Stomach (tissue), 9 donors: ENCODE results near the gene NPIPB2. TPM values are rescaled to one million over a fixed set of nuclear protein-coding genes. Genes with fewer than 3 reads are reported as not detected.
"Not testable (repeated sequence)": the region's sequence is repeated elsewhere in the genome, so short reads cannot be mapped to it uniquely, and the experiment has no call there.

Experiments
- DNase-seq, 2 donors: peaks; one replicate each; pipeline versions ENCODE4 v3.0.0 to v3.0.0-alpha.2; 2013 to 2019
- H3K27ac ChIP-seq, 5 donors: fragments of 200-600 bp in 4 of 5; sonication (generic) in 4 of 5; one replicate each; pipeline ENCODE4 v1.5.1; 2013 to 2019; ENCODE audit warnings: mild to moderate bottlenecking in 1 of 5, moderate library complexity in 1 of 5
- H3K27me3 ChIP-seq, 3 donors: fragments of 200-600 bp; sonication (generic); one replicate each; pipeline ENCODE4 v1.5.1; 2017 to 2019; ENCODE audit warnings: mixed run types in 1 of 3
- H3K36me3 ChIP-seq, 4 donors: fragments of 200-600 bp; sonication (generic); 1 replicate in 3 of 4; 2 replicates in 1 of 4; pipeline ENCODE4 v1.5.1; 2016 to 2019
- H3K4me1 ChIP-seq, 4 donors: fragments of 200-600 bp; sonication (generic); one replicate each; pipeline ENCODE4 v1.5.1; 2016 to 2019
- H3K4me3 ChIP-seq, 4 donors: fragments of 200-600 bp; sonication (generic) in 3 of 4; one replicate each; pipeline ENCODE4 v1.5.1; 2016 to 2019; ENCODE audit warnings: mild to moderate bottlenecking in 1 of 4
- H3K9me3 ChIP-seq, 4 donors: fragments of 200-600 bp; sonication (generic); one replicate each; pipeline ENCODE4 v1.5.1; 2016 to 2019
- EP300 ChIP-seq: sonication (generic); formaldehyde crosslinking; IDR thresholded peaks from one replicate; pipeline ENCODE4 v1.6.1; 2017; ENCODE audit warnings: antibody characterized with exemption
- POLR2A ChIP-seq, 4 donors: fragments of 450-650 bp; IDR thresholded peaks; one replicate each; pipeline ENCODE4 v1.6.1; 2016; ENCODE audit warnings: antibody characterized with exemption in 4 of 4, control low read depth in 2 of 4, mild to moderate bottlenecking in 1 of 4, moderate library complexity in 1 of 4
- POLR2AphosphoS5 ChIP-seq, 3 donors: sonication (generic); formaldehyde crosslinking; IDR thresholded peaks; one replicate each; pipeline ENCODE4 v1.6.1; 2016; ENCODE audit warnings: antibody characterized with exemption in 3 of 3
- WGBS, 5 donors: extraction: QIAGEN DNeasy Blood & Tissue Kit in 3 of 5; methylation state at CpG; one replicate each; pipeline versions ENCODE4 v1.1.5 to v1.1.7; 2013 to 2018; 5-methylcytosine and 5-hydroxymethylcytosine counted together
- intact Hi-C: fragments of 100-400 bp; cut with DNase I; formaldehyde crosslinking; loops from one replicate; pipeline ENCODE4 v1.15.1; 2023; ENCODE audit warnings: low total_unique reads
- polyA plus RNA-seq, 3 donors: library from polyadenylated mRNA; stranded (reverse); fragments of 200-250 nt; gene quantifications; one replicate each; pipeline ENCODE4 v1.2.3, GENCODE V29; 2013
- total RNA-seq, 5 donors: library from RNA; depleted of rRNA; stranded (reverse); fragments of >200 nt; gene quantifications; one replicate each; pipeline versions ENCODE4 v1.1.0 to v1.2.3, GENCODE V29; 2014 to 2016
- TF ChIP-seq, protein P1 (sequence below), 7 experiments: fragments of 450-650 bp in 4 of 7; fragments of 200-600 bp in 3 of 7; sonication (generic) in 3 of 7; IDR thresholded peaks; one replicate each; pipeline ENCODE4 v1.5.1; 2016 to 2019; ENCODE audit warnings: antibody characterized with exemption in 7 of 7, control low read depth in 2 of 7, mild to moderate bottlenecking in 1 of 7
- donor health status: healthy with polysubstance abuse.
- donor health status: Bipolar disorder and iron deficiency.
- donor health status: healthy.

The NPIPB2 gene
- total and polyA plus RNA-seq, 8 donors: 1.7 to 55.8 (median 13.0) TPM

DNA sequence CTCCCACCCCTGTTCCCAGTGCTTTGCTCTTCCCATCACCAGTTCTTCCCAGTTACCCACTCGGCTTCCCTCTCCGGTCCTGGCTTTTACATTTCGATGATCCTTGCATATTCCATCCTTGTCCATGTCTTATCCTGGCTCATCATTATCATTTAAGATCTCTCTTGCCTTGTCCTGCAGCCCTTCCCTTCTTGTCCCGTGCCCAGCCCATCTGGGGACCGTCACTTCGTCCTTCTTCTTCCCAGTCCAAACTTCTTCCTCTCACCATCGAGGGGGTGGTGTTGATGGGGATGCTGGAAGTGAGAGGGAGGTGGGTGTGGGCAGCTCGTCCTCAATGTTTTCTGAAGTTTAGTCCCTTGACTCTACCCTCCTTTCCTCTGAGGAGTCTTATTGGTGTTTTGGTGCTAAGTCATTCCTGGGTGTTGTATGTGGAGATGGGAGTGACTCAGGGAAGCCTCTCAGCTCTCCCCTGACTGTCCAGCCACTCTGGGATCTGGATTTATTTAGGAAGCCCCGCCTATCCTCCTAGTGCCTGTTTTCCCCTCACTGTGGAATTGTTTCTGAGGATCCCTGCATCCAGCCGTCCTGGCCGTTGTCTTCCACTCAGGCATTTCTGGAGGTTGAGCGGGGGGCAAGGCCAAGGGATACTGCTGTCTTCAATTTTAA, 35.7 kb upstream of the NPIPB2 start:
- peak overlapping the region in 4 of 5 donors; percentile 80 to 91 (median 87) for H3K27ac ChIP-seq
- peaks cover 6 to 26% (median 23%) of the 10 kb centered on the region in 4 donors for H3K4me1 ChIP-seq
- peaks cover 0 to 17% (median 6%) of the 10 kb centered on the region in 4 donors for H3K36me3 ChIP-seq
- DNase-seq: peak in 1 of 2 donors; percentile 17
- 23 to 30% (median 24%) methylated on average over 12 of the region's 12 CpGs for WGBS, 5 donors
- H3K4me3 ChIP-seq: peak overlapping the region; percentile 85 to 96 (median 90)
- no peaks in the 10 kb centered on the region for H3K9me3 ChIP-seq
- no peaks in the 10 kb centered on the region for H3K27me3 ChIP-seq
- intact Hi-C loops: loop anchor here (10.0 kb wide), 1 partner anchor 87 kb away; no protein-coding TSS in a partner anchor
- TF ChIP-seq POLR2AphosphoS5 (IDR thresholded peaks at IDR 0.05) (peak in 1 of 3 donors; percentile 3), POLR2A (IDR thresholded peaks at IDR 0.05) (no peak), EP300 (no peak)
- TF ChIP-seq, protein P1, sequence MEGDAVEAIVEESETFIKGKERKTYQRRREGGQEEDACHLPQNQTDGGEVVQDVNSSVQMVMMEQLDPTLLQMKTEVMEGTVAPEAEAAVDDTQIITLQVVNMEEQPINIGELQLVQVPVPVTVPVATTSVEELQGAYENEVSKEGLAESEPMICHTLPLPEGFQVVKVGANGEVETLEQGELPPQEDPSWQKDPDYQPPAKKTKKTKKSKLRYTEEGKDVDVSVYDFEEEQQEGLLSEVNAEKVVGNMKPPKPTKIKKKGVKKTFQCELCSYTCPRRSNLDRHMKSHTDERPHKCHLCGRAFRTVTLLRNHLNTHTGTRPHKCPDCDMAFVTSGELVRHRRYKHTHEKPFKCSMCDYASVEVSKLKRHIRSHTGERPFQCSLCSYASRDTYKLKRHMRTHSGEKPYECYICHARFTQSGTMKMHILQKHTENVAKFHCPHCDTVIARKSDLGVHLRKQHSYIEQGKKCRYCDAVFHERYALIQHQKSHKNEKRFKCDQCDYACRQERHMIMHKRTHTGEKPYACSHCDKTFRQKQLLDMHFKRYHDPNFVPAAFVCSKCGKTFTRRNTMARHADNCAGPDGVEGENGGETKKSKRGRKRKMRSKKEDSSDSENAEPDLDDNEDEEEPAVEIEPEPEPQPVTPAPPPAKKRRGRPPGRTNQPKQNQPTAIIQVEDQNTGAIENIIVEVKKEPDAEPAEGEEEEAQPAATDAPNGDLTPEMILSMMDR (IDR thresholded peaks at IDR 0.05): no peak

DNA sequence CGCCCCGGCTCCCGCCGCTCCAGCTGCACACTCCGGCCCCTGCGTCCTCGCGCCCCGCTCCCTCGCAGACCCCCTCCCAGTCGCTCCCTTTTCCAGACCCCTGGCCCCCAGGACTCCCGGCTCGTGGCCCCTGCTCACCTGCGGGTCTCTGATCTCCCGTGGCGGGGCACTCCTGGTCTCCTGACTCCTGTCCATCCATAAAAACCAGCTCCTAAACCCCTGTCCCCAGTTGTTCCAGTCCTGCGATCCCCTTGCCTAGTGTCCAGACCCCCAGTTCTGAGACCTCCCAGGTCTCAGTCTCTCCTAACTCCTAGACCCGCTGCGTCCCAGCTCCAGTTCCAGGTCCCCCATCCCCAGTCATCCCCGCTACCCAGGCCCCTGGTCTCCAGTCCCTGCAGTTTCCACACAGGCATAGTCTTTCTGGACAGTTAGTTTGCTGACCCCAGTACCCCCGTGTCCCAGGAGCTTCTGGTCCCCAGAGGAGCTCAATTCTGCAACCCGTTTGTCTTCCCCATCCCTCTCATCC, 35.1 kb upstream of the NPIPB2 start:
- H3K9me3 ChIP-seq: no peaks in the 10 kb centered on the region
- H3K36me3 ChIP-seq: peaks cover 0 to 22% (median 8%) of the 10 kb centered on the region in 4 donors
- no peak for TF ChIP-seq POLR2AphosphoS5 (IDR thresholded peaks at IDR 0.05)
- TF ChIP-seq, protein P1 (IDR thresholded peaks at IDR 0.05): no peak
- no peak for TF ChIP-seq EP300
- TF ChIP-seq POLR2A (IDR thresholded peaks at IDR 0.05): no peak
- intact Hi-C loops: loop anchor here (10.0 kb wide), 1 partner anchor 88 kb away; no protein-coding TSS in a partner anchor
- peak overlapping the region; percentile 52 to 91 (median 86) for H3K27ac ChIP-seq
- peak overlapping the region; percentile 85 to 96 (median 90) for H3K4me3 ChIP-seq
- H3K4me1 ChIP-seq: peaks cover 6 to 26% (median 23%) of the 10 kb centered on the region in 4 donors
- H3K27me3 ChIP-seq: no peaks in the 10 kb centered on the region
- WGBS, 5 donors: 0 to 2% (median 1%) methylated on average over 8 to 22 of the region's 22 CpGs
- DNase-seq: no peak

DNA sequence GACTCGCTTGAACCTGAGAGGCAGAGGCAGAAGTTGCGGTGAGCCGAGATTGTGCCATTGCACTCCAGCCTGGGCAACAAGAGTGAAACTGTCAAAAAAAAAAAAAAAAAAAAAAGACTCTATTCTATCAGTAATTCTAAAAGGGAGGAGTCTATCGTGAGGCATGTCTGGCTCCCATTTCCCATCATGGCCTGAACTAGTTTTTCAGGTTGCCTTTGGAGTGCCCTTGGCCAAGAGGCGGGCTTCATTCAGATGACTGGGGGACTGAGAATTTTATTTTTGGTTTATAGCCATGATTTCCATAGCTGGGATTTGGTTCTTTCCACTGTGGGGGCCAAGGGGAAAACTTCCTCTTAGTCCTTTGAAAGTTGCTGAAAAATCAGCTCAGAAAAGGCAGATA, 31.2 kb upstream of the NPIPB2 start:
- 76 to 88% (median 81%) methylated on average over 5 of the region's 5 CpGs for WGBS, 5 donors
- Histone ChIP-seq H3K9me3 (no peaks in the 10 kb centered on the region), H3K36me3 (peaks cover 0 to 34% (median 8%) of the 10 kb centered on the region in 4 donors), H3K4me3 (no peak overlapping the region), H3K27me3 (no peaks in the 10 kb centered on the region), H3K4me1 (peaks cover 6 to 22% (median 21%) of the 10 kb centered on the region in 4 donors), H3K27ac (no peak overlapping the region)
- no peak for TF ChIP-seq EP300
- no peak for TF ChIP-seq POLR2AphosphoS5 (IDR thresholded peaks at IDR 0.05)
- TF ChIP-seq, protein P1 (IDR thresholded peaks at IDR 0.05): no peak
- no peak for TF ChIP-seq POLR2A (IDR thresholded peaks at IDR 0.05)
- intact Hi-C loops: loop anchor here (10.0 kb wide), 1 partner anchor 92 kb away; no protein-coding TSS in a partner anchor
- peak in 1 of 2 donors; percentile 13 for DNase-seq

DNA sequence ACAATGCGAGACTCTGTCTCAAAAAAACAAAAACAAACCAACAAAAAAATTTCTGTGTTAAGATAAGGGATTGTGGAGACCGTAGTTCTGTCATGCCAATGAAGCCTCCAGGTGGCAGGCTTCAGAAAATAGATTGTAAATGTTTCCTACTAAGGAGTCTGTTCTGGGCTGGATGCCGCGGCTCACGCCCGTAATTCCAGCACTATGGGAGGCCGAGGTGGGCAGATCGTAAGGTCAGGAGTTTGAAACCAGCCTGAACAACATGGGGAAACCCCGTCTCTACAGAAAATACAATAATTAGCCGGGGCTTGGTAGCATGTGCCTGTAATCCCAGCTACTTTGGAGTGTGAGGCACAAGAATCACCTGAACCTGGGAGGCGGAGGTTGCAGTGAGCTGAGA, 30.3 kb upstream of the NPIPB2 start:
- Histone ChIP-seq H3K27ac (no peak overlapping the region), H3K4me1 (peaks cover 6 to 13% (median 12%) of the 10 kb centered on the region in 4 donors), H3K9me3 (no peaks in the 10 kb centered on the region), H3K36me3 (peaks cover 0 to 34% (median 8%) of the 10 kb centered on the region in 4 donors), H3K27me3 (no peaks in the 10 kb centered on the region), H3K4me3 (no peak overlapping the region)
- intact Hi-C loops: loop anchor here (10.0 kb wide), 1 partner anchor 93 kb away; no protein-coding TSS in a partner anchor
- 49 to 78% (median 54%) methylated on average over 11 of the region's 11 CpGs for WGBS, 5 donors
- peak in 1 of 2 donors; percentile 41 for DNase-seq
- TF ChIP-seq POLR2AphosphoS5 (IDR thresholded peaks at IDR 0.05): no peak
- TF ChIP-seq, protein P1 (IDR thresholded peaks at IDR 0.05): peak in 3 of 7 experiments; percentile 16 to 32 (median 22)
- no peak for TF ChIP-seq EP300
- TF ChIP-seq POLR2A (IDR thresholded peaks at IDR 0.05): no peak

- intact Hi-C loops: loop anchor here (10.0 kb wide), 1 partner anchor 95 kb away; no protein-coding TSS in a partner anchor
- not testable (repeated sequence) for H3K27me3 ChIP-seq, H3K4me3 ChIP-seq, DNase-seq, H3K9me3 ChIP-seq, H3K27ac ChIP-seq, H3K4me1 ChIP-seq
- 93 to 98% (median 95%) methylated on average over 5 of the region's 5 CpGs for WGBS, 5 donors
- peaks cover 0 to 34% (median 8%) of the 10 kb centered on the region in 4 donors for H3K36me3 ChIP-seq
Measured at GRCh38 chr16:11970292-11970691, 28.4 kb upstream of the NPIPB2 start.
